Spleen (tissue), 11 donors: ENCODE results near the gene TDO2. TPM values are rescaled to one million over a fixed set of nuclear protein-coding genes. Genes with fewer than 3 reads are reported as not detected.

Source experiments
- DNase-seq: peaks from one replicate; pipeline ENCODE4 v3.0.0-alpha.2; 2020
- H3K27ac ChIP-seq, 8 donors: fragments of 200-600 bp; sonication (generic) in 7 of 8; 1 replicate in 4 of 8; 2 replicates in 4 of 8; pipeline versions ENCODE4 v1.5.0 to v1.8.0; 2016 to 2021; ENCODE audit warnings: inconsistent platforms in 4 of 8, mild to moderate bottlenecking in 4 of 8, moderate library complexity in 1 of 8
- H3K27me3 ChIP-seq, 7 donors: fragments of 200-600 bp; sonication (generic) in 6 of 7; replicated peaks in 1 of 7; 1 replicate in 4 of 7; 2 replicates in 3 of 7; pipeline versions ENCODE4 v1.5.0 to v1.8.0; 2016 to 2021; ENCODE audit warnings: inconsistent platforms in 3 of 7, mild to moderate bottlenecking in 1 of 7
- H3K36me3 ChIP-seq, 6 donors: fragments of 200-600 bp; sonication (generic) in 5 of 6; 1 replicate in 4 of 6; 2 replicates in 2 of 6; pipeline versions ENCODE4 v1.5.0 to v1.8.0; 2016 to 2021; ENCODE audit warnings: inconsistent platforms in 2 of 6
- H3K4me1 ChIP-seq, 6 donors: fragments of 200-600 bp; sonication (generic) in 5 of 6; 1 replicate in 3 of 6; 2 replicates in 3 of 6; pipeline versions ENCODE4 v1.5.0 to v1.8.0; 2016 to 2021; ENCODE audit warnings: inconsistent platforms in 3 of 6
- H3K4me3 ChIP-seq, 8 donors: fragments of 200-600 bp; sonication (generic) in 7 of 8; 1 replicate in 4 of 8; 2 replicates in 4 of 8; pipeline versions ENCODE4 v1.5.0 to v1.8.0; 2016 to 2021; ENCODE audit warnings: inconsistent platforms in 4 of 8, mild to moderate bottlenecking in 4 of 8, moderate library complexity in 2 of 8
- H3K9me3 ChIP-seq, 8 donors: fragments of 200-600 bp; sonication (generic) in 7 of 8; 1 replicate in 4 of 8; 2 replicates in 4 of 8; pipeline versions ENCODE4 v1.5.0 to v1.8.0; 2016 to 2021; ENCODE audit warnings: inconsistent platforms in 4 of 8
- CTCF ChIP-seq, 11 experiments: fragments of 200-600 bp in 7 of 11; fragments of 450-650 bp in 4 of 11; sonication (generic) in 4 of 11; IDR thresholded peaks in 8 of 11; conservative IDR thresholded peaks in 3 of 11; 1 replicate in 7 of 11; 2 replicates in 4 of 11; pipeline versions ENCODE4 v1.4.0 to v1.8.0; 2016 to 2021; ENCODE audit warnings: antibody characterized with exemption in 11 of 11, inconsistent platforms in 4 of 11, mild to moderate bottlenecking in 1 of 11
- POLR2A ChIP-seq, 3 donors: fragments of 450-650 bp; IDR thresholded peaks; one replicate each; pipeline ENCODE4 v1.5.1; 2017; ENCODE audit warnings: antibody characterized with exemption in 3 of 3, mild to moderate bottlenecking in 1 of 3
- POLR2AphosphoS5 ChIP-seq, 3 donors: sonication (generic); formaldehyde crosslinking; IDR thresholded peaks; one replicate each; pipeline ENCODE4 v1.5.1; 2017; ENCODE audit warnings: antibody characterized with exemption in 3 of 3
- WGBS, 5 donors: extraction: QIAGEN DNeasy Blood & Tissue Kit in 3 of 5; methylation state at CpG; one replicate each; pipeline versions ENCODE4 v1.1.5 to v1.1.7; 2013 to 2018; 5-methylcytosine and 5-hydroxymethylcytosine counted together
- intact Hi-C: fragments of 100-400 bp; cut with DNase I; formaldehyde crosslinking; loops from one replicate; pipeline ENCODE4 v1.15.0; 2023; ENCODE audit warnings: low total_unique reads
- polyA plus RNA-seq, 3 donors: library from polyadenylated mRNA; stranded (reverse); fragments of 200-250 nt; gene quantifications; one replicate each; pipeline ENCODE4 v1.2.1, GENCODE V29; 2013
- total RNA-seq, 7 donors: library from RNA; depleted of rRNA in 3 of 7; stranded (reverse); fragments of >200 nt in 3 of 7; fragmentation: NEBNext Ultra II Directional in 4 of 7; extraction: Animal tissue kit (Norgen Biotek cat#: 25700) in 4 of 7; gene quantifications; one replicate each; pipeline versions ENCODE4 v1.1.0 to v1.2.1, GENCODE V29; 2016 to 2021
- donor health status: healthy with polysubstance abuse.
- donor health status: DM: no; HTN: no; CAD: no; lungs with moderate emphysema.
- donor health status: DM: no; HTN: no; CAD: no.
- donor health status: Bipolar disorder and iron deficiency.
- donor health status: healthy.
- donor health status: DM: no; HTN: no; CAD: no.
- donor health status: DM: yes; HTN: yes; CAD: no.

The TDO2 gene
- total and polyA plus RNA-seq, 10 donors: 0.37 to 3.6 (median 1.8) TPM

DNA sequence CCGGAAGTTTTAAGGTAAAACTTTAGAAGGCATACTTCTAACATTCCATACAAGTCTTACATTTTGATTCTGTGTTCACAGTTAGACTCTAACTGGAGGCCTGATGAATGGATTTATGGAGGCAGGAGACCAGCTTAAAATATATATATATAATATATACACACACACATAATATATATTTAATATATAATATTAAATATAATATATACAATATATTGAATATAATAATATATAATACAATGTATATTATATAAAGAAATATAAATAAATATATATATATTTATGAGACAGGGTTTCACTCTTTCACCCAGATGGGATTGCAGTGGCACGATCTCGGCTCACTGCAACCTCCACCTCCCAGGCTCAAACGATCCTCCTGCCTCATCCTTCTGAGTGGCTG, 58.1 kb downstream of the TDO2 start:
- TF ChIP-seq CTCF (IDR thresholded peaks at IDR 0.05 in 8 of 11, conservative IDR thresholded peaks at IDR 0.05 in 3 of 11) (no peak), POLR2A (IDR thresholded peaks at IDR 0.05) (no peak), POLR2AphosphoS5 (IDR thresholded peaks at IDR 0.05) (no peak)
- H3K27ac ChIP-seq: no peak overlapping the region
- no peak overlapping the region for H3K4me3 ChIP-seq
- intact Hi-C loops: no loop called here
- WGBS, 5 donors: 90 to 97% (median 96%) methylated on average over 4 of the region's 4 CpGs
- H3K4me1 ChIP-seq: no peaks in the 10 kb centered on the region
- no peak for DNase-seq
- H3K36me3 ChIP-seq: no peaks in the 10 kb centered on the region
- no peaks in the 10 kb centered on the region for H3K9me3 ChIP-seq
- H3K27me3 ChIP-seq: peaks cover 0 to 4% (median 0%) of the 10 kb centered on the region in 7 donors

DNA sequence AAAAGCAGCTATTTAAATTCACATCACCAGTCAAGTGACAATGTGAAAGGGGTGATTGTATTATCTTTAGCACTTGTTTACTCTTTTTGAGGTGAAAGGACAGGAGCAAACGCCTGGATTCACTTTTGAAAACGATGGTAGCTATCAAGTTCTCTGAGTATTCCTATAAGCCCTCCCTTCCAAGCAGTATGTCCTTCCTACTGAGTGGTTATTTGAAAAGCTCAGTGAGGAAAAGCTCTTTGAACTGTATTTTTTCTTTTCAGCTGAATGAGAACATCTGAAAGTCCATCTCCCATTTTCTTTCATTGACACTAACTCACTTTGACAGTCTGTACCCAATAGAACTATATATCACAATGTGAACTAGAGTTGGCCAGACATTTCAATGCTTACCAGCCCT, 59.3 kb downstream of the TDO2 start:
- Histone ChIP-seq H3K27me3 (peaks cover 0 to 4% (median 0%) of the 10 kb centered on the region in 7 donors), H3K9me3 (no peaks in the 10 kb centered on the region), H3K4me3 (no peak overlapping the region), H3K27ac (no peak overlapping the region), H3K36me3 (no peaks in the 10 kb centered on the region), H3K4me1 (no peaks in the 10 kb centered on the region)
- no peak for DNase-seq
- 74 to 93% (median 79%) methylated on average over 2 of the region's 2 CpGs for WGBS, 5 donors
- TF ChIP-seq POLR2A (IDR thresholded peaks at IDR 0.05): no peak
- no peak for TF ChIP-seq CTCF (IDR thresholded peaks at IDR 0.05 in 8 of 11, conservative IDR thresholded peaks at IDR 0.05 in 3 of 11)
- intact Hi-C loops: no loop called here

DNA sequence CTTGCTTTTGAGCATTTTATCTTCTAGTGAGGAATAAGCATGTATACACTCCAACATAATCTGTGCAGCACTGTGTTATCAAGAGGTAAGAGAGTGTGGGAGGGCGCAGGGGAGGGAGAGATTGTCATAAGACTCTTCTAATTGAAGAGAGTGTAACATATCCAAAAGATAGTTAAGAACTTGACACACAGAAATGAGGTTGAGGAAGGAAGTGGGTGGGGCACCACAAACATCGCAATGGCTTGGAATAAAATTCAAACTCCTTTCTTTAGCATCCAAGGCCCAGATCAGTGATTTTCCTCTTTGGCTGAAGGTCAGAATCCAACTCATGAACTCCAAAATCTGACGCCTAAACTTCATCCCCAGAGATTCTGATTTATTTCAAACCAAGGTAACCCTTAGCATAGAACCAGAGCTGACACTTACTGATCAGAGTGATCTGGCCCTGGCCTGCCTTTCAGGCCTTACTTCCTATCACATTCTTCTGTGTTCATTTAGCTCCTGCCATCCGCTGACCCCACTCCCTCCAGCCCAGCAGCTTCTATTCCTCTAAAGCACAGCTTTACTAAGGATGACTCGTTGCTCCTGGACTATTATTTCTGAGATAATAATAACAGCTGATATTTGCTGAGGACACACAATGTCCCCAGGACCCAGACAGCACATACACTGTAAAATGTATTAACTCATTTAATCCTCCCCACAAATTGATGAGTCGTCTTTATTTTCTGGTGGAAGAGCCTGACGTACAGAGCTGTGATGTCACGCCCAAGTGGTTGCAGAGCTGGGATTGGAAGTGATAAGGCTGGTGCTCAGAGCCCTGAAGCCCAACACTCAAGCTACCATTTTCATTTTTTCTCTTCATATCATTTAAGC, 60.8 kb downstream of the TDO2 start:
- Histone ChIP-seq H3K27ac (no peak overlapping the region), H3K4me1 (no peaks in the 10 kb centered on the region), H3K9me3 (no peaks in the 10 kb centered on the region), H3K36me3 (no peaks in the 10 kb centered on the region), H3K27me3 (peaks cover 0 to 2% (median 0%) of the 10 kb centered on the region in 7 donors), H3K4me3 (no peak overlapping the region)
- TF ChIP-seq POLR2A (IDR thresholded peaks at IDR 0.05): no peak
- no peak for TF ChIP-seq CTCF (IDR thresholded peaks at IDR 0.05 in 8 of 11, conservative IDR thresholded peaks at IDR 0.05 in 3 of 11)
- intact Hi-C loops: no loop called here
- no peak for DNase-seq
- WGBS, 5 donors: 64 to 77% (median 72%) methylated on average over 8 of the region's 8 CpGs

- no peak for TF ChIP-seq POLR2A (IDR thresholded peaks at IDR 0.05)
- no peak for TF ChIP-seq POLR2AphosphoS5 (IDR thresholded peaks at IDR 0.05)
- no peak for TF ChIP-seq CTCF (IDR thresholded peaks at IDR 0.05 in 8 of 11, conservative IDR thresholded peaks at IDR 0.05 in 3 of 11)
- no peak for DNase-seq
- Histone ChIP-seq H3K27ac (no peak overlapping the region), H3K9me3 (no peaks in the 10 kb centered on the region), H3K27me3 (no peaks in the 10 kb centered on the region), H3K36me3 (no peaks in the 10 kb centered on the region), H3K4me1 (no peaks in the 10 kb centered on the region), H3K4me3 (no peak overlapping the region)
- intact Hi-C loops: no loop called here
- 68 to 89% (median 76%) methylated on average over 2 of the region's 2 CpGs for WGBS, 5 donors
Observed at GRCh38 chr4:155966171-155966570, 62.7 kb downstream of the TDO2 start.
